PC-3 (cell line): ENCODE results near the gene ATXN7L3. TPM values are rescaled to one million over a fixed set of nuclear protein-coding genes. Genes with fewer than 3 reads are reported as not detected.

Experiments used
- ATAC-seq: fragments of 200-7000 bp; cut with Tn5 transposase; 2 replicates; pipeline ENCODE4 v1.9.1; 2020; ENCODE audit warnings: mild to moderate bottlenecking, moderate library complexity
- BruUV-seq: library from RNA; stranded (reverse); fragments of 400-500 nt; replicated peaks from 2 replicates; lab custom pipeline; 2021; lab: Mats Ljungman, UMichigan
- CTCF ChIA-PET: fragments of 300-600 bp; sonication (Branson Sonifier 250); formaldehyde crosslinking; loops from one replicate; lab custom pipeline; 2022; ENCODE audit warnings: antibody characterized with exemption; lab: Charles Lee
- POLR2A ChIA-PET: fragments of 300-600 bp; sonication (Branson Sonifier 250); formaldehyde crosslinking; loops from one replicate; lab custom pipeline; 2022; ENCODE audit warnings: antibody characterized with exemption; ENCODE audit not compliant: unreplicated experiment; lab: Charles Lee
- DNase-seq: peaks from one replicate; pipeline ENCODE4 v3.0.0-alpha.2; 2015
- H2AFZ ChIP-seq: fragments of 300-600 bp; sonication (generic); 2 replicates; pipeline ENCODE4 v1.6.0; 2016; ENCODE audit warnings: antibody characterized with exemption, low read length
- H3F3A ChIP-seq: fragments of 300-600 bp; sonication (generic); one replicate; pipeline ENCODE4 v1.6.0; 2017; ENCODE audit warnings: antibody characterized with exemption, low read length, control low read depth, mild to moderate bottlenecking; ENCODE audit not compliant: unreplicated experiment
- H3K27ac ChIP-seq: fragments of 300-600 bp; sonication (generic); 2 replicates; pipeline ENCODE4 v1.5.1; 2016; ENCODE audit warnings: mild to moderate bottlenecking, low read length
- H3K27me3 ChIP-seq: fragments of 300-600 bp; sonication (generic); 2 replicates; pipeline ENCODE4 v1.6.1; 2016; ENCODE audit warnings: low read length, mixed read lengths
- H3K36me3 ChIP-seq: fragments of 300-600 bp; sonication (generic); 2 replicates; pipeline ENCODE4 v1.6.1; 2016; ENCODE audit warnings: low read depth, mixed run types, low read length, mixed read lengths
- H3K4me1 ChIP-seq: fragments of 300-600 bp; sonication (generic); 2 replicates; pipeline ENCODE4 v1.5.1; 2016; ENCODE audit warnings: low read length; ENCODE audit not compliant: insufficient read depth
- H3K4me2 ChIP-seq: fragments of 300-600 bp; sonication (generic); 2 replicates; pipeline ENCODE4 v1.6.0; 2016; ENCODE audit warnings: low read length
- H3K4me3 ChIP-seq: fragments of 300-600 bp; sonication (generic); 2 replicates; pipeline ENCODE4 v1.5.1; 2016; ENCODE audit warnings: mild to moderate bottlenecking, low read length, mixed read lengths
- H3K79me2 ChIP-seq: fragments of 300-600 bp; sonication (generic); 2 replicates; pipeline ENCODE4 v1.6.1; 2017; ENCODE audit warnings: low read length, mixed read lengths
- H3K9ac ChIP-seq: fragments of 300-600 bp; sonication (generic); 2 replicates; pipeline ENCODE4 v1.6.0; 2016; ENCODE audit warnings: mild to moderate bottlenecking, low read length
- H3K9me2 ChIP-seq: fragments of 300-600 bp; sonication (generic); replicated peaks from 2 replicates; pipeline ENCODE4 v1.6.1; 2016; ENCODE audit warnings: mixed run types, low read length, mixed read lengths
- H3K9me3 ChIP-seq: fragments of 300-600 bp; sonication (generic); 2 replicates; pipeline ENCODE4 v1.6.1; 2016; ENCODE audit warnings: low read length, mixed read lengths
- H4K20me1 ChIP-seq: fragments of 300-600 bp; sonication (generic); 2 replicates; pipeline ENCODE4 v1.6.1; 2016; ENCODE audit warnings: low read length, mixed read lengths
- CTCF ChIP-seq: fragments of 300-600 bp; sonication (generic); conservative IDR thresholded peaks from 2 replicates; pipeline ENCODE4 v1.5.1; 2017; ENCODE audit warnings: antibody characterized with exemption, low read depth, mild to moderate bottlenecking, low read length
- EZH2 ChIP-seq: fragments of 300-600 bp; sonication (generic); IDR thresholded peaks from one replicate; pipeline ENCODE4 v1.6.1; 2017; ENCODE audit warnings: antibody characterized with exemption, mild to moderate bottlenecking, low read length; ENCODE audit not compliant: unreplicated experiment
- EZH2phosphoT487 ChIP-seq: fragments of 300-600 bp; sonication (generic); IDR thresholded peaks from 2 replicates; pipeline ENCODE4 v1.6.1; 2018; ENCODE audit warnings: mild to moderate bottlenecking, antibody characterized with exemption, low read length, borderline replicate concordance
- intact Hi-C: fragments of 100-400 bp; cut with micrococcal nuclease; formaldehyde crosslinking; loops from 2 replicates; pipeline ENCODE4 v1.9.0; 2023
- total RNA-seq: library from RNA; depleted of rRNA; stranded (reverse); fragments of >200 nt; gene quantifications from 2 replicates; pipeline ENCODE4 v1.2.3, GENCODE V29; 2014

Gene ATXN7L3
- total RNA-seq, 1 experiment from 2014 or later = 73.9 TPM

GRCh38 chr17:44232061-44232460 is 32.4 kb upstream of the ATXN7L3 start:
- Histone ChIP-seq H3K4me3 (no peak overlapping the region), H3F3A (no peaks in the 10 kb centered on the region), H3K79me2 (no peaks in the 10 kb centered on the region), H3K9ac (no peak overlapping the region), H3K9me3 (no peaks in the 10 kb centered on the region), H3K27ac (no peak overlapping the region), H3K4me2 (no peak overlapping the region), H4K20me1 (no peaks in the 10 kb centered on the region), H3K9me2 (no peaks in the 10 kb centered on the region), H2AFZ (no peak overlapping the region), H3K4me1 (peaks cover 30% of the 10 kb centered on the region), H3K27me3 (no peaks in the 10 kb centered on the region), H3K36me3 (no peaks in the 10 kb centered on the region)
- intact Hi-C loops = no loop called here
- ChIA-PET POLR2A (interaction anchor here (0.5 kb wide), 1 partner anchor 274 kb away, joined by 6 read pairs; no protein-coding TSS in a partner anchor), CTCF (no interaction called here)
- DNase-seq (no peak), ATAC-seq (no peak)
- TF ChIP-seq CTCF (no peak), EZH2phosphoT487 (no peak), EZH2 (no peak)
- no TSS peak for BruUV-seq

- Histone ChIP-seq H3K9ac (no peak overlapping the region), H3K4me2 (no peak overlapping the region), H3K4me3 (no peak overlapping the region), H3K27ac (no peak overlapping the region), H2AFZ (no peak overlapping the region), H4K20me1 (no peaks in the 10 kb centered on the region), H3K36me3 (no peaks in the 10 kb centered on the region), H3K9me3 (no peaks in the 10 kb centered on the region), H3K79me2 (no peaks in the 10 kb centered on the region), H3K9me2 (no peaks in the 10 kb centered on the region), H3K4me1 (peaks cover 17% of the 10 kb centered on the region), H3F3A (no peaks in the 10 kb centered on the region), H3K27me3 (no peaks in the 10 kb centered on the region)
- BruUV-seq = no TSS peak
- ChIA-PET POLR2A (no interaction called here), CTCF (no interaction called here)
- DNase-seq (no peak), ATAC-seq (no peak)
- no peak for TF ChIP-seq EZH2
- no peak for TF ChIP-seq EZH2phosphoT487
- no peak for TF ChIP-seq CTCF
- intact Hi-C loops = no loop called here
These were observed 30.5 kb upstream of the ATXN7L3 start for GRCh38 chr17:44230140-44230539.

GRCh38 chr17:44229090-44229489 is 29.4 kb upstream of the ATXN7L3 start:
- Histone ChIP-seq H3K9me2 (no peaks in the 10 kb centered on the region), H3K79me2 (no peaks in the 10 kb centered on the region), H3K9me3 (no peaks in the 10 kb centered on the region), H3K4me1 (peaks cover 17% of the 10 kb centered on the region), H3K27me3 (no peaks in the 10 kb centered on the region), H3F3A (peaks cover under 1% of the 10 kb centered on the region), H3K4me3 (no peak overlapping the region), H3K36me3 (no peaks in the 10 kb centered on the region), H3K9ac (no peak overlapping the region), H4K20me1 (no peaks in the 10 kb centered on the region), H3K27ac (no peak overlapping the region), H3K4me2 (no peak overlapping the region), H2AFZ (no peak overlapping the region)
- ChIA-PET POLR2A (no interaction called here), CTCF (no interaction called here)
- TF ChIP-seq CTCF (no peak), EZH2phosphoT487 (no peak), EZH2 (no peak)
- DNase-seq = no peak
- ATAC-seq = no peak
- intact Hi-C loops = no loop called here
- no TSS peak for BruUV-seq
